HepG2 (cell line): ENCODE results near the gene ANKHD1. TPM values are rescaled to one million over a fixed set of nuclear protein-coding genes. Genes with fewer than 3 reads are reported as not detected.

Source experiments
- ATAC-seq: fragments of 200-7000 bp; cut with Tn5 transposase; 3 replicates; pipeline ENCODE4 v1.9.1; 2020; ENCODE audit warnings: mild to moderate bottlenecking, moderate library complexity
- BruUV-seq: library from RNA; stranded (reverse); fragments of 400-500 nt; replicated peaks from 2 replicates; lab custom pipeline; 2021; lab: Mats Ljungman, UMichigan
- CTCF ChIA-PET: fragments of 300-600 bp; formaldehyde crosslinking; extraction: SDS; loops from one replicate; lab custom pipeline; 2021; ENCODE audit warnings: low total read pairs, inconsistent platforms, low intra/inter-chr PET ratio; lab: Yijun Ruan, JAX
- POLR2A ChIA-PET: fragments of 350-600 bp; sonication (Branson Sonifier 250); formaldehyde crosslinking; loops from one replicate; lab custom pipeline; 2020; ENCODE audit warnings: antibody characterized with exemption, inconsistent platforms; lab: Yijun Ruan, JAX
- DNase-seq: peaks from one replicate; pipeline ENCODE4 v3.0.0-alpha.2; 2015; ENCODE audit warnings: low spot score
- FAIRE-seq: peaks from 3 replicates; lab custom pipeline; 2011; peaks lifted over from hg19 to GRCh38; lab: Jason Lieb, UNC
- H2AFZ ChIP-seq: one replicate; pipeline ENCODE4 v1.6.1; 2011; ENCODE audit warnings: low read length, inconsistent platforms
- H3K27ac ChIP-seq: fragments of 300-600 bp; 3 replicates; pipeline ENCODE4 v1.8.0; 2011; ENCODE audit warnings: mixed run types, mild to moderate bottlenecking, mixed read lengths, low read length, inconsistent platforms; ENCODE audit not compliant: insufficient read depth; ENCODE audit errors: extremely low read length
- H3K27me3 ChIP-seq, 2 experiments: fragments of 200-600 bp in 1 of 2; 2 replicates in 1 of 2; 3 replicates in 1 of 2; pipeline versions ENCODE4 v1.6.0 to v1.8.0; 2011; ENCODE audit warnings: low read length in 2 of 2, mild to moderate bottlenecking in 2 of 2, moderate library complexity in 2 of 2, inconsistent platforms in 1 of 2; ENCODE audit not compliant: insufficient read depth in 2 of 2, control insufficient read depth in 1 of 2
- H3K36me3 ChIP-seq, 2 experiments: fragments of 200-600 bp in 1 of 2; replicated peaks in 1 of 2; 2 replicates in 1 of 2; 3 replicates in 1 of 2; pipeline versions ENCODE4 v1.5.1 to v1.8.0; 2011; ENCODE audit warnings: low read length in 2 of 2, inconsistent platforms in 1 of 2; ENCODE audit not compliant: insufficient read depth in 2 of 2, control insufficient read depth in 1 of 2
- H3K4me1 ChIP-seq: 2 replicates; pipeline ENCODE4 v1.5.1; 2012; ENCODE audit warnings: low read length, inconsistent platforms; ENCODE audit not compliant: insufficient read depth
- H3K4me2 ChIP-seq: 2 replicates; pipeline ENCODE4 v1.6.0; 2011; ENCODE audit warnings: low read depth, low read length, inconsistent platforms
- H3K4me3 ChIP-seq, 3 experiments: fragments of 200-600 bp in 1 of 3; sonication (generic), shearing (Covaris generic) in 1 of 3; replicated peaks in 1 of 3; 2 replicates each; pipeline ENCODE4 v1.5.1; 2011 to 2016; ENCODE audit warnings: low read length in 3 of 3, inconsistent platforms in 2 of 3, low read depth in 2 of 3, mild to moderate bottlenecking in 2 of 3, control low read depth in 1 of 3, mixed read lengths in 1 of 3; ENCODE audit not compliant: insufficient read depth in 1 of 3
- H3K79me2 ChIP-seq: one replicate; pipeline ENCODE4 v1.6.1; 2011; ENCODE audit warnings: low read length, inconsistent platforms; ENCODE audit not compliant: insufficient read depth
- H3K9ac ChIP-seq: 2 replicates; pipeline ENCODE4 v1.6.0; 2011; ENCODE audit warnings: mild to moderate bottlenecking, low read depth, low read length, inconsistent platforms; ENCODE audit not compliant: insufficient read depth
- H3K9me3 ChIP-seq: 2 replicates; pipeline ENCODE4 v1.5.1; 2012; ENCODE audit warnings: mild to moderate bottlenecking, low read length
- H4K20me1 ChIP-seq: 2 replicates; pipeline ENCODE4 v1.6.0; 2011; ENCODE audit warnings: inconsistent platforms, mild to moderate bottlenecking, low read length, moderate library complexity; ENCODE audit not compliant: insufficient read depth
- GMEB1 ChIP-seq: sonication (generic); formaldehyde crosslinking; IDR thresholded peaks from 2 replicates; pipeline ENCODE4 v1.5.1; 2020; ENCODE audit warnings: missing genetic modification reagents, mild to moderate bottlenecking, borderline replicate concordance
- KAT7 ChIP-seq: IDR thresholded peaks from 2 replicates; pipeline ENCODE4 v1.6.1; 2018; ENCODE audit warnings: borderline replicate concordance, missing compliant biosample characterization
- KDM5B ChIP-seq: sonication (generic); formaldehyde crosslinking; IDR thresholded peaks from 2 replicates; pipeline ENCODE4 v1.4.0; 2020; ENCODE audit warnings: missing genetic modification reagents, mild to moderate bottlenecking, borderline replicate concordance
- MATR3 ChIP-seq: sonication (generic); formaldehyde crosslinking; IDR thresholded peaks from 2 replicates; pipeline ENCODE4 v1.4.0; 2020; ENCODE audit warnings: missing genetic modification reagents
- NFKBIZ ChIP-seq: IDR thresholded peaks from 2 replicates; pipeline ENCODE4 v1.6.1; 2018; ENCODE audit warnings: missing genetic modification reagents, missing compliant biosample characterization
- PPARG ChIP-seq: conservative IDR thresholded peaks from 2 replicates; pipeline ENCODE4 v1.6.1; 2016; ENCODE audit warnings: missing biosample characterization, missing genetic modification reagents
- SMAD3 ChIP-seq: sonication (generic); formaldehyde crosslinking; IDR thresholded peaks from 2 replicates; pipeline ENCODE4 v1.4.0; 2020; ENCODE audit warnings: missing genetic modification reagents
- ZFP90 ChIP-seq: sonication (generic); formaldehyde crosslinking; IDR thresholded peaks from 2 replicates; pipeline ENCODE4 v1.8.0; 2022; ENCODE audit warnings: missing genetic modification reagents, mild to moderate bottlenecking, inconsistent platforms, borderline replicate concordance
- ZNF512B ChIP-seq: sonication (generic); formaldehyde crosslinking; IDR thresholded peaks from 2 replicates; pipeline ENCODE4 v1.5.1; 2020; ENCODE audit warnings: missing genetic modification reagents, mild to moderate bottlenecking, borderline replicate concordance
- ZNF567 ChIP-seq: sonication (generic); formaldehyde crosslinking; IDR thresholded peaks from 2 replicates; pipeline ENCODE4 v1.8.1; 2023; ENCODE audit warnings: mild to moderate bottlenecking, missing genetic modification reagents, borderline replicate concordance
- ZNF639 ChIP-seq: conservative IDR thresholded peaks from 2 replicates; pipeline ENCODE4 v1.6.1; 2018; ENCODE audit warnings: missing genetic modification reagents
- ZNF646 ChIP-seq: sonication (generic); formaldehyde crosslinking; IDR thresholded peaks from 2 replicates; pipeline ENCODE4 v1.9.0; 2021; ENCODE audit warnings: mild to moderate bottlenecking, missing genetic modification reagents
- ZNF7 ChIP-seq: IDR thresholded peaks from 2 replicates; pipeline ENCODE4 v1.6.1; 2016; ENCODE audit warnings: missing biosample characterization, missing genetic modification reagents
- whole genome bisulfite sequencing: methylation state at CpG from one replicate; pipeline ENCODE4 v1.1.6; 2017; ENCODE audit warnings: low lambda C conversion rate; 5-methylcytosine and 5-hydroxymethylcytosine counted together
- in situ Hi-C: cut with HindIII; loops from 2 replicates; pipeline ENCODE4 v1.10.0; 2017; ENCODE audit warnings: low pct_unique_long_range_greater_than_20kb; ENCODE audit not compliant: extremely low pct_ligation_motif_present
- intact Hi-C: fragments of 100-400 bp; cut with micrococcal nuclease; formaldehyde crosslinking; loops from one replicate; pipeline ENCODE4 v1.10.0; 2022; ENCODE audit not compliant: unreplicated experiment
- polyA plus RNA-seq, 8 experiments: library from polyadenylated mRNA; depleted of rRNA in 3 of 8; stranded (reverse) in 7 of 8; unstranded in 1 of 8; fragments of >200 nt; fragmentation: Illumina TruSeq in 4 of 8; extraction: Trizol in 4 of 8; gene quantifications; 2 replicates each; pipeline versions ENCODE4 v1.2.1 to v1.2.3, GENCODE V29; 2011 to 2016; ENCODE audit warnings: low read depth in 4 of 8, missing spikeins in 1 of 8, mixed read lengths in 1 of 8; ENCODE audit not compliant: insufficient read depth in 1 of 8
- total RNA-seq, 5 experiments: library from RNA; depleted of rRNA; stranded (reverse); fragments of >200 nt; fragmentation: Illumina TruSeq; extraction: Trizol; gene quantifications; 2 replicates each; pipeline ENCODE4 v1.2.3, GENCODE V29; 2016; ENCODE audit warnings: low read depth in 1 of 5

Gene ANKHD1
- total and polyA plus RNA-seq, 2 of the 13 experiments (the other 11 are each of a cell fraction or from before 2014, with no cell fraction given) = 69.9 to 82.0 TPM

- FAIRE-seq (no peak), DNase-seq (no peak), ATAC-seq (no peak)
- in situ Hi-C loops (no loop called here), intact Hi-C loops (loop anchor here (10.0 kb wide), 1 partner anchor 124 kb away; no protein-coding TSS in a partner anchor)
- Histone ChIP-seq H3K79me2 (no peaks in the 10 kb centered on the region), H3K4me1 (peaks cover 19% of the 10 kb centered on the region), H4K20me1 (no peaks in the 10 kb centered on the region), H3K9ac (no peak overlapping the region), H3K4me3 (no peak overlapping the region), H2AFZ (no peak overlapping the region), H3K27ac (no peak overlapping the region), H3K9me3 (no peaks in the 10 kb centered on the region), H3K27me3 (no peaks in the 10 kb centered on the region), H3K36me3 (peaks cover 2 to 17% of the 10 kb centered on the region in 2 experiments; a peak in 4 of 5 replicates), H3K4me2 (no peak overlapping the region)
- no TSS peak for BruUV-seq
- 96% methylated on average over 1 of the region's 1 CpG for WGBS
- ChIA-PET CTCF (no interaction called here), POLR2A (interaction anchor here (1.7 kb wide), 1 partner anchor 59 kb away, joined by 3 read pairs; the partner anchor contains the start of gene SRA1)
- TF ChIP-seq SMAD3 (CRISPR knock-in tag) (no peak), ZNF512B (CRISPR knock-in tag) (no peak), ZNF646 (CRISPR knock-in tag) (no peak), ZFP90 (CRISPR knock-in tag) (no peak), ZNF7 (CRISPR knock-in tag) (no peak), MATR3 (CRISPR knock-in tag) (no peak), KAT7 (CRISPR knock-in tag) (no peak), KDM5B (no peak), ZNF567 (CRISPR knock-in tag) (no peak), PPARG (CRISPR knock-in tag) (no peak), ZNF639 (CRISPR knock-in tag) (no peak), GMEB1 (CRISPR knock-in tag) (no peak), NFKBIZ (CRISPR knock-in tag) (no peak)
Observed at GRCh38 chr5:140498591-140498990, 97.0 kb downstream of the ANKHD1 start.
